GM12801 (cell line): ENCODE data around the gene PIM1.

Source experiments
- TF ChIP-seq, protein P1 (sequence below): IDR thresholded peaks from one replicate; pipeline ENCODE4 v1.5.1; 2011; ENCODE audit warnings: control low read depth; ENCODE audit not compliant: insufficient read length; ENCODE audit errors: extremely low read depth

The PIM1 gene

DNA sequence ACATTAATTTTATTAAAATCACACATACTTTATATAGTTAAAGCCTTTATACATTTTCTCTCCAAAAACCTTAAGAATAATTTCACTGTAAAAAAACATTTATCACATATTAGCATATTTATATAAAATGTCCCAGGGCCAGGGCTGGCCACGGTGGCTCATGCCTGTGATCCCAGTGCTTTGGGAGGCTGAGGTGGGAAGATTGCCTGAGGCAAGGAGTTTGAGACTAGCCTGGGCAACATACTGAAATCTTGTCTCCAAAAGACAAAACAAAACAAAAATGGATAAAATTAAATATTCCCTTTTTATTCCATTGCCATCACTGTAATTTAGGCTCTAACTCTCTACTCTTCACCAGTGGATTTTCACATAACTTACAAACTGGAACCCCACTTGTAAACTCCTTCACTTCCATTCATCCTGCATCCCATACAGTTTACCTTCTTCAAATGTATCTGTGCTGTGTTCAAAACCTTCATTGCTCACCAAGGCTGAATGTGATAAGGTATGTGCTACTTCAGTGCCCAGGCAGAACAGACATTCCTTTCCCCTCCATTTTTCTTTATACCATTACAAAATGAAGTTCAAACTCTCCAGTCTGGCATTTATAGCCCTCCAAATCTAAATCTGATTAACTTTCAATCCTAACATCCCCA, 42.9 kb upstream of the PIM1 start:
- TF ChIP-seq, protein P1, sequence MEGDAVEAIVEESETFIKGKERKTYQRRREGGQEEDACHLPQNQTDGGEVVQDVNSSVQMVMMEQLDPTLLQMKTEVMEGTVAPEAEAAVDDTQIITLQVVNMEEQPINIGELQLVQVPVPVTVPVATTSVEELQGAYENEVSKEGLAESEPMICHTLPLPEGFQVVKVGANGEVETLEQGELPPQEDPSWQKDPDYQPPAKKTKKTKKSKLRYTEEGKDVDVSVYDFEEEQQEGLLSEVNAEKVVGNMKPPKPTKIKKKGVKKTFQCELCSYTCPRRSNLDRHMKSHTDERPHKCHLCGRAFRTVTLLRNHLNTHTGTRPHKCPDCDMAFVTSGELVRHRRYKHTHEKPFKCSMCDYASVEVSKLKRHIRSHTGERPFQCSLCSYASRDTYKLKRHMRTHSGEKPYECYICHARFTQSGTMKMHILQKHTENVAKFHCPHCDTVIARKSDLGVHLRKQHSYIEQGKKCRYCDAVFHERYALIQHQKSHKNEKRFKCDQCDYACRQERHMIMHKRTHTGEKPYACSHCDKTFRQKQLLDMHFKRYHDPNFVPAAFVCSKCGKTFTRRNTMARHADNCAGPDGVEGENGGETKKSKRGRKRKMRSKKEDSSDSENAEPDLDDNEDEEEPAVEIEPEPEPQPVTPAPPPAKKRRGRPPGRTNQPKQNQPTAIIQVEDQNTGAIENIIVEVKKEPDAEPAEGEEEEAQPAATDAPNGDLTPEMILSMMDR = no peak

DNA sequence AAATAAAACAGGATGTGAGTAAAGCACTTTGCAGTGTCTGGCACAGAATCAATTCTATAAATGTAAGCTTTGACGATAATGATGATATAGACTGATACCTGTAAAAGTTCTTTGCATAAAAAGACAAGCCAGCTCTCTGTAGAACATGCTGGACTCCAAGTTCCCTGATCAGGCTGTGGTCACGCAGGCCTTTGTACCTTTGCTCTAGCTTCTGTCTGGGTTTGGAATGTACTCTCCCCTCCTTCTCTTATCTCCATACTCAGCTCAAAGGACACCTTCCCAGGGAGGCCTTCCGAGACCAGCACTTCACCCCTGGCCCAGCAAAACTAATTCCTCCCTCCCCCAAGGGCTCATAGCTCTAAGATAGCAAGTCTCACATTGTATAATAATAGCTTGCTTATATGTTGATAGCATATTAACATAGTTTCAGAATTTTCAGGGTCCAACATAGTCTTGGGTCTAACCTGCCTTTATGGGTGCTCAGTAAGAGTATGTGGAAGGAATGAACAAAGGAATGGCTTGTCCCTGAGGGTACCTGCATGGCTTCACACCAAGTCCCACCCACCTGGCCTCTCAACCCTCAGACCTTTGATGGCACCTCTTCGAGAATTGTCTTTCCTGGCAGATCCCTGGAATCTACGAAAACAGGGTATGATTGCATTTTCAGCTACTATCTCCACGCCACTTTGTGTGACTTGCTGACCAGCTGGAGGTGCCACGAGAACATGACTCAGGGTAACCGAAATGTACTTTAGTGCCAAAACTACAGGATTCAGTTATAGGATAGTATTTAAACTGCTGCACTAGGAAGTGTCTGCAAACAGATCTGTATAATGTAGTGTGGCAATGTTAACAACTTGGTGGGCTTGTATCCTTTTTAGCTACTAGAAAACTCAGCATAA, 41.7 kb upstream of the PIM1 start:
- TF ChIP-seq, protein P1 = no peak

DNA sequence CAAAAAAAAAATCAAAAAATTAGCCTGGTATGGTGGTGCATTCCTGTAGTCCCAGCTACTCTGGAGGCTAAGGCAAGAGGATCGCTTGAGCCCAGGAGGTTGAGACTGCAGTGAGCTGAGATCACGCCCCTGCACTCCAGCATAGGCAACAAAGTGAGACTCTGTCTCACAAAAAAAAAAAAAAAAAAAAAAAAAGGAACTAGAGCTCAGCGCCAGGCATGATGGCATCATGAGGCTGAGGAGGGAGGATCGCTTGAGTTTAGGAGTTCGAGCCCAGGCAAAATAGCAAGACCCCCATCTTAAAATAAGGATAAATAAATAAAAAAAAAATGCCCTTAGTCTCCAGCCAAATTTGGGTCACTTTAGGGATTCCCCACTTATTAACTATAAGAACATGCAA, 40.4 kb upstream of the PIM1 start:
- TF ChIP-seq, protein P1 = no peak

DNA sequence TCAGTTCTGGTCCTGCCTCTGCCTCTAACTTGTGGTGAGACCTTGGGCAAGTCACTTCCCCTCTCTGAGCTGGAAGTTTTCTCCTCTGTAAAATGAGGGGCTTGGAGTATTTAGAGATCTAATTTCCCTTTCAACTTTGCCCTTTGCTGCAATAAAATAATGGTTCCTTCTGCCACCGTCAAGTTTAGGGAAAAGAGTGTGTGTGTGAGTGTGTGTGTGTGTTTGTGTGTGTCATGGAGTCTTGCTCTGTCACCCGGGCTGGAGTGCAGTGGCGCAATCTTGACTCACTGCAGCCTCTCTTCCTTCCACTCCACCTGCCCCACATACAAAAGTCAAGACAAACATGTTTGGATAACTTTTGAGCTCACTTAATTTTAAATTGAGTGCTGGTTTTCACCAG, 39.2 kb upstream of the PIM1 start:
- TF ChIP-seq, protein P1 = no peak

DNA sequence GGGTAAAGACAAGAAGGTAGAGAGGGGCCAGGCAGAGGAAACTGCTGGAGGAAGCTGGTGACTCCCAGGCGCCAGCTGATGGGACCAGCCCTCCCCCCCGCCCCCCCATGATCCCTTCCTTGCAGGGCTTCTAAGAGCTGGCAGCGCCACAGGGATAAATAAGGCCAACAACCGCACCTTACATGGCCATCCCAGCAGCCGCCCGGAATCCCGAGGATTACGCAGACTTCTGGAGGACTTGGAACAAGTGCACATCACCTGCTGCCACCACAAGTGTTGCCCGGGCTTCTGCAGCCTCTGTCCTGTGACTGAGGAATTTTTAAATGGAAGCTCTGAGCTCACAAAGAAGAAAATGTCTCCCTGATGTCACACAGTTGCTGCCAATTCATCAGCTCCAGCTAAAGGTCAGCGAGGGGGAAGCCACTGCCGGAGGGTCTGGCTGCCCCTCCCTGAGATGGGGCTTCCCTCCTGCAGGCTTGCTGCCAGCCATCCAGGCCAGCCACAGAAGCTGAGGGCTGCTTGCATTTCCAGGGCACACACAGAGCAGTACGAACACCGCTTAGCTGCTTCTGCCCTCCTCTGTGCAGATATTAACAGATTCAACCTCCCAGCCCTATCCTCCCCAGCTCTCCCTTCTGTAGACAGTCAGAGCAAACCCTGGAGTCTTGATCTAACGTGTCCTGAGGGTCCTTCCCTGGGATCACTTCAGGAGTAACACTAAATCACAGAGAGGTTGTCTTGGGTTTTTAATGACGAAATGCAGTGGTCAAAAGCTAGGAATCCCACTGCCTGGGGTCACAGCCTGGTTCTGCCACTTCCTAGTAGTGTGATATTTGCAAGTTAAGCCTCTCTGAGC, 38.6 kb upstream of the PIM1 start:
- TF ChIP-seq, protein P1 = no peak

DNA sequence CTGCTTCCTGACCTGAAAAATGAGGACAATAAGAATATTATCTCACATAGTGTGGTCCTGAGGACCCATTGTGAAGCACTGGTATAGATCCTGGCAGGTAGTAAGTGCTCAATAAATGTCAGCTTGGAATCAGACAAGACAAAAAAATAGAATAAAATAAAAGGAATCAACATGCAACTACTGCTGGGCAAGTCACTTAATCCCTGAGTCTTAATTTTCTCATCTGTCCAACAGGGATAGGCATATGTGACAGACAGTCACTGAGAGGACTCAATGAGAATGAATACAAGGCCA, 38.0 kb upstream of the PIM1 start:
- TF ChIP-seq, protein P1 = no peak

DNA sequence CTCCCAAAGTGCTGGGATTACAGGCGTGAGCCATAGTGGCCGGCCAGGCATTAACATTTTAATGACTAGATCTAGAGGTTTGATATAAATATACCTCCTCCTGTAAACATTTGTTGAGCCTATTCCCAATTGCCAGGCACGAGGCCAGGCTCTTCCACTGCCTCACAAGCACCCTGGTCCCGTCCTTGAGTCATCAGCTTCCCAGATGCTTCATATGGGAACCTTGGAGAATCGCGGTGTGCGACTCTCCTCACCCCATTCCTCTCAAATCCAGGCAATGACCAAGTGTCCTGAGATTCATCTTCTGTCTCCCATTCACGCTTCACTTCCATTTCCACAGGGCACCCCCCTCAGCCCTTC, 35.9 kb upstream of the PIM1 start:
- TF ChIP-seq, protein P1 = no peak
